Lung (tissue), 12 donors: Measurements from ENCODE around the gene VAPB. TPM values are rescaled to one million over a fixed set of nuclear protein-coding genes. Genes with fewer than 3 reads are reported as not detected.

Experiments
- ATAC-seq: fragments of 200-7000 bp; cut with Tn5 transposase; one replicate; pipeline ENCODE4 v1.9.1; 2020; ENCODE audit warnings: moderate number of reproducible peaks; ENCODE audit not compliant: insufficient read depth, low FRiP score
- DNase-seq, 3 donors: peaks; one replicate each; pipeline ENCODE4 v3.0.0-alpha.2; 2013 to 2017
- H3K27ac ChIP-seq, 2 donors: one replicate each; pipeline ENCODE4 v1.5.1; 2013; ENCODE audit warnings: mild to moderate bottlenecking in 2 of 2, moderate library complexity in 2 of 2, control low read depth in 1 of 2, inconsistent platforms in 1 of 2, low read depth in 1 of 2, low read length in 1 of 2
- H3K27me3 ChIP-seq, 3 donors: one replicate each; pipeline ENCODE4 v1.5.1; 2013; ENCODE audit warnings: low read length in 2 of 3; ENCODE audit not compliant: control insufficient read depth in 3 of 3, insufficient read depth in 3 of 3
- H3K36me3 ChIP-seq, 4 donors: one replicate each; pipeline ENCODE4 v1.5.1; 2013; ENCODE audit warnings: low read length in 4 of 4, mild to moderate bottlenecking in 1 of 4, moderate library complexity in 1 of 4; ENCODE audit not compliant: control insufficient read depth in 4 of 4, insufficient read depth in 4 of 4
- H3K4me1 ChIP-seq, 5 donors: one replicate each; pipeline ENCODE4 v1.5.1; 2013; ENCODE audit warnings: low read length in 5 of 5, mild to moderate bottlenecking in 2 of 5, moderate library complexity in 1 of 5; ENCODE audit not compliant: control insufficient read depth in 5 of 5, insufficient read depth in 5 of 5
- H3K4me3 ChIP-seq: one replicate; pipeline ENCODE4 v1.5.1; 2013; ENCODE audit warnings: mild to moderate bottlenecking, control low read depth, moderate library complexity
- H3K9ac ChIP-seq, 2 donors: one replicate each; pipeline ENCODE4 v1.5.1; 2013; ENCODE audit warnings: low read length in 2 of 2, control low read depth in 1 of 2; ENCODE audit not compliant: insufficient read depth in 1 of 2
- H3K9me3 ChIP-seq, 4 donors: one replicate each; pipeline ENCODE4 v1.5.1; 2013; ENCODE audit warnings: low read length in 3 of 4, mild to moderate bottlenecking in 1 of 4, moderate library complexity in 1 of 4; ENCODE audit not compliant: control insufficient read depth in 4 of 4, insufficient read depth in 3 of 4
- CTCF ChIP-seq: IDR thresholded peaks from 2 replicates; pipeline ENCODE4 v1.5.1; 2012; ENCODE audit warnings: mild to moderate bottlenecking; ENCODE audit errors: control extremely low read depth, extremely low read depth
- WGBS, 2 donors: extraction: QIAGEN DNeasy Blood & Tissue Kit; methylation state at CpG; one replicate each; pipeline ENCODE4 v1.1.7; 2013; 5-methylcytosine and 5-hydroxymethylcytosine counted together
- polyA plus RNA-seq, 2 donors: library from polyadenylated mRNA; stranded (reverse); fragments of 200-250 nt; gene quantifications; one replicate each; pipeline ENCODE4 v1.2.1, GENCODE V29; 2013
- total RNA-seq, 2 donors: library from RNA; depleted of rRNA in 1 of 2; stranded (reverse); fragments of >200 nt in 1 of 2; gene quantifications; one replicate each; pipeline ENCODE4 v1.2.1, GENCODE V29; 2014 to 2021
- donor health status: control.
- donor health status: control.
- donor health status: Bipolar disorder and iron deficiency.
- donor health status: healthy.
- donor health status: DM: yes; HTN: yes; CAD: no.

Gene VAPB
- total and polyA plus RNA-seq, 4 donors, result 21.3 to 44.7 (median 24.1) TPM

DNA sequence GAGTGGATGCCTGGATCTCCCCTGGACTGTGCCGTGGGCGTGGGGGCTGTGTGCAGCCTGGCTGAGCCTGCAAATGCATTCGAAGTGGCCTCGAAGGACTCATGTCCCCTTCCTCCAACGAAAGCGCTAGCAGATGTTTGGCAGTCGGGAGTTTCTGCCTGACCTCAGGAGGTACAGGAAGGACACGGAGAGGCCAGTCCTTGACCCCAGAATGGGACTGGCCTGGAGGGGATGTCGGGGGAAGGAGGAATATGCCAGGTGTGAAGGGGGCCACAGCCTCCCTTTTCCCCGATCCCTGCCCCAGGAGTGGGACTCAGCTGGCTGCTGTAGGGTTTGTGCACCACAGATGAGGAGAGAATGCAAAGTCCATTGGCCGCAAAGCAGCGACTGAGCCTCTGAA is 80.6 kb downstream of the VAPB start:
- H3K36me3 ChIP-seq, result no peaks in the 10 kb centered on the region
- DNase-seq (no peak), ATAC-seq (no peak)
- H3K4me3 ChIP-seq, result no peak overlapping the region
- no peaks in the 10 kb centered on the region for H3K9me3 ChIP-seq
- 88 to 92% methylated on average over 12 of the region's 12 CpGs for WGBS, 2 donors
- H3K27me3 ChIP-seq, result no peaks in the 10 kb centered on the region
- peaks cover 0 to 42% (median 3%) of the 10 kb centered on the region in 5 donors for H3K4me1 ChIP-seq
- no peak overlapping the region for H3K27ac ChIP-seq
- TF ChIP-seq CTCF, result no peak
- H3K9ac ChIP-seq, result no peak overlapping the region

DNA sequence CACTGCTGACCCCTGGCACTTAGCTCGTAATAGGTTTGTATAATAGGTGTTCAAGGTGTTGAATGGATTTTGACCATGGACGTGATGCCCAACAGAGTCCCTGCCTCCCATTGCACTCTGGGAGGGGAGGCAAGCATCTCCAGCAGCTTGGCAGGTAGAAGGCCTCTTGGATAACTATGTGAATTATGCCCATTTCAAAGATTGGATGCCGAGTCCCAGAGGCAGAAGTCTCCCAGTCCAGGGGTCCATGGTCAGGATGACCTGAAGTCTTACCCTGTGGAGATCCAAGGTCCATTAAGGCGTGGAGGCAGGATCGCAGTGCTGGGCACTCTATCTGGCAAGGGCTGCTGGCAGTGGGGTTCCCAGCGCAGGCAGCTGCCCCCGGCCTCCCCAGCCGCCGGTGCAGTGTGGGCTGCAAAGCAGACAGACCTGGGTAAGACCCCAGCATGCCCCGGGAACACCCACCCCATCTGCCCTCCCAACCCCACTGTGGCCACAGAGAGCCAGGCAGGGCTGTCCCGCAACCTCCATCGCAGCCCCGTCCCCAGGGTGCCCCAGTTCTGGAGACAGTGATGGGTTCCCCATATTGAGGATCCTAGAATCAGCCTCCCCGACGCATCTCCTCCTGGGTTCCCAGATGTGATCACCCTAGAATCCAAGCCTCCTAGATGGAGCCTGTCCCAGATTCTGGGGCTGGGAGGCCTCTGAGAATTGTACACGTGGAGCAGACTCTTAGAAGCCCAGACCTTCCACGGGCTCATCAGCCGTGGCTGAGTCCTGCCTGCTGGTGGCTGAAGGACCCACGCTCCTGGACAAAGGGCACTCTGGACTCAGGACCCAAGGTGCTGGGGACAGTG is 81.5 kb downstream of the VAPB start:
- H3K9ac ChIP-seq, result no peak overlapping the region
- no peaks in the 10 kb centered on the region for H3K9me3 ChIP-seq
- peaks cover 0 to 37% (median 3%) of the 10 kb centered on the region in 5 donors for H3K4me1 ChIP-seq
- no peak overlapping the region for H3K4me3 ChIP-seq
- ATAC-seq, result no peak
- no peak overlapping the region for H3K27ac ChIP-seq
- 92 to 96% methylated on average over 19 of the region's 19 CpGs for WGBS, 2 donors
- H3K27me3 ChIP-seq, result no peaks in the 10 kb centered on the region
- TF ChIP-seq CTCF, result no peak
- no peaks in the 10 kb centered on the region for H3K36me3 ChIP-seq
- no peak for DNase-seq

DNA sequence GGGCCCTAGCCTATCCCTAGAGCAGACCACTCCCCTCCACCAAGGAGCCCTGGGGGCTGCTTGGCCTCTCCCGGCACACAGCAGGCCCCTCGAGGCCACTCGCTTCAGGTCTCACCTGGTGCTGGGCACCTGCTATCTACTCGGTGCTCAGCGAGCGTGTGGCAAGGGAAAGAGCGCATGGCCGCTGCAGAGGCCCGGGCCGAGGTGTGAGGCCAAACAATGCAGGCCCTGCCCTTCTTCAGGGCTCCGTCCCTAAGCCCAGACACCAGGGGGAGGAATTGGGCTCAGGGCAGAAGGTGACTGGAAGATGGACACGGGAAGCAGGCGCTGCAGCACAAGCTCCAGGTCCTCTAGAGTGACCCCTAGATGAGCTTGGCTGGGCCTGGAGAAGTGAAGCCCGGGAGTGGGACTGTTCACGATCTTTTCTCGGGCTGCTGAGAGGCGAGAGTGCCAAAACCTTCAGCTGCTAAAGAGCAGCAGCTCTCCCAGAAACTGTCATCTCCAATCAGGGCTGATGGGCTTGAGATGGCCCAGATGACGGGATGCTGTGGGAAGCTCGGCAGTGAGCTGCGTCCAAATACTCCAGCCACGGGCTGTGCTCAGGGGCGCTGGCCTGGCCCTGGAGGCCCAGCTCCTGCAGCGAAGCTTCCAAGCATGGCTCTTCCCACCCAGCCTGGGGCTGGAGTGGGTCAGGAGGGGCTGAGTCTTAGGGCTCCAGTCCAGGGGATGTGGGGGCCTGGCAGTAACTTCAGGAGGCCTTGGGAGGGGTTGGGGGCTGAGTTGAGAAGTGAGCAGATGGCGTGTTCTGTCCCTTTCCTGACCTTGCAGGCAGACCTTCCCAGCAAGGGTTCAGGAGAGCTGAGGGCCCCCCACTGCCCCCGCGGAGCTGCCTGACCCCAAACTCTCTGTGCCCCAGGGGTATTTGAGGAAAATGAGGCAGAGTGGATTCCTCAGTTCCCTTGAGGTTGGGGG is 82.5 kb downstream of the VAPB start:
- no peaks in the 10 kb centered on the region for H3K9me3 ChIP-seq
- DNase-seq (peak; percentile 92 to 98 (median 97)), ATAC-seq (no peak)
- H3K9ac ChIP-seq, result no peak overlapping the region
- H3K36me3 ChIP-seq, result no peaks in the 10 kb centered on the region
- no peak for TF ChIP-seq CTCF
- H3K27ac ChIP-seq, result no peak overlapping the region
- peaks cover 0 to 37% (median 3%) of the 10 kb centered on the region in 5 donors for H3K4me1 ChIP-seq
- 79 to 91% methylated on average over 26 of the region's 26 CpGs for WGBS, 2 donors
- H3K27me3 ChIP-seq, result no peaks in the 10 kb centered on the region
- no peak overlapping the region for H3K4me3 ChIP-seq
